ENCODE results near the gene CTSS.
"Not testable (repeated sequence)": the region's sequence is repeated elsewhere in the genome, so short reads cannot be mapped to it uniquely, and the experiment has no call there.

Gene CTSS

DNA sequence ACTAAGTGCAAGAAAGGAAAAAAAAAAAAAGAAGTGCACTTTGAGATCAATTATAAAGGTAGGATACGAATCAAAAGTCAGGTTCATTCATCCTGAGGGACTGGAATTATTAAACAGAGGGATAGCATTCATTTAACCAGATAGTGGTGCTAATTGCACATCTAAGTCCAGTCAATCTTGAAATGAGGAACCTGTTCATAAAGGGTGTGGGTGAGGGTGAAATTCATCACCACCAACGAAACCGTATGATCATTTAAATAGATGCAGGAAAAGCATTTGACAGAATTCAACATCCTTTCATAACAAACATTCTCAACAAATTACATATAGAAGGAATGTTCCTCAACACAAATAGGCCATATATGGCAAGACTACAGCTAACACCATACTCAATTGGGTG, 5.6 kb downstream of the CTSS start:
- FAIRE-seq (no peak), DNase-seq (ENCODE audit: insufficient read length, low spot score) (no peak)
- no peak for TF ChIP-seq POLR2A (IDR thresholded peaks at IDR 0.05; ENCODE audit: low read depth, low read length)

- no peak for TF ChIP-seq POLR2A (IDR thresholded peaks at IDR 0.05; ENCODE audit: low read depth, low read length)
- DNase-seq (ENCODE audit: insufficient read length, low spot score) (no peak), FAIRE-seq (no peak)
These were observed 12.2 kb downstream of the CTSS start for GRCh38 chr1:150753416-150753815.

GRCh38 chr1:150751443-150751842, 14.1 kb downstream of the CTSS start:
- DNase-seq (ENCODE audit: insufficient read length, low spot score) (no peak), FAIRE-seq (no peak)
- no peak for TF ChIP-seq POLR2A (IDR thresholded peaks at IDR 0.05; ENCODE audit: low read depth, low read length)

DNA sequence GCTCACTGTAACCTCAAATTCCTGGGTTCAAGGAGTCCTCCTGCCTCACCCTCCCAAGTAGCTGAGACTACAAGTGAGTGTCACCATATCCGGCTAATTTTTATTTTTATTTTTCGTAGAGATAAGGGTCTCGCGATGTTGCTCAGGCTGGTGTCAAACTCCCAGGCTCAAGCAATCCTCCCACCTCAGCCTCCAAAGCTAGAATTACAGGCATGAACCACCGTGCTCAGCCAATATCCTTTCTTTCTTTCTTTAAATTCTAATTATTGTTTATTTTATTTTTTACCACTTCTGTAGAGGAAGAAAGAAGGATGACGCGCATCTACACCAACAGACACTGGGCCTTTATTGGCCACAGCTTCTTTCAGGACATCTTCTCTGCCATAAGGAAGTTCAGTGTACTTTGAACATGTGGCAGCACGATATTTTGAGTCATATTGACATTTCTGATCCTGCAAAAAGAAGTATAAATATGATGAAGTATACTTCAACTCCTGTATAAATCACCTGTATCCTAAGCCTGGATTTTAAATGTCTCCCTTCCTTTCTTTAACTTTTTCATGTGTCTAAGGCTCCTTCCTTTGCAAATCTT, 15.8 kb downstream of the CTSS start:
- FAIRE-seq (no peak), DNase-seq (ENCODE audit: insufficient read length, low spot score) (no peak)
- no peak for TF ChIP-seq POLR2A (IDR thresholded peaks at IDR 0.05; ENCODE audit: low read depth, low read length)

- no peak for DNase-seq (ENCODE audit: insufficient read length, low spot score)
- no peak for TF ChIP-seq POLR2A (IDR thresholded peaks at IDR 0.05; ENCODE audit: low read depth, low read length)
- no peak for FAIRE-seq
These were observed 16.5 kb downstream of the CTSS start for GRCh38 chr1:150748878-150749719.

DNA sequence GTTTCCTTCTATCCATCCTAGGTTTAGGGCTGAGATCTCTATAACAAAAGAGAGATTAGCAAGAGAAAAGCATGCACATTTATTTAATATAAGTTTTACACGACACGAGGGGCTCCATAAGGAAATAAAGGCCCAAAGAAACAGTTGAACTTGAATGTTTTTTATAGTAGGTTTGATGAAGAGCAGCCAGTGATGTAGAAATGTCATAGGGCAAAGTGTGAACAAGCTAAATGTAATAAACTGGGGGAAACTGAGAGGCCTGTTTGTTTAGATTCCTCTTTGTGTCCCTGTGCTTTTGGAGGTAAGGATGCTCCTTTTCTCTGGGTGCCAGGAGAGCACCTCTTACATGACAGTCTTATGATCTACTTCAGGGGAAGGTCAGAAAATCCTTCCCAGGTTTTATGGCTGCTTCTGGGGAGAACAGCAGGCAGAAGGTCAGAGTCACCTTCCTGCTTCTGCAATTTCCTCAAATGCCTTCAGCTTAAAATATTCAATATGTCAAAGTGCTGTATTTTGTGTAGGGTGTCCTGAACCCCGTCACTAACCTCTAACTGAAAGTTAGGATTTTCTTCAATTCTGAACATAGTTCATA, 35.4 kb downstream of the CTSS start:
- no peak for TF ChIP-seq POLR2A (IDR thresholded peaks at IDR 0.05; ENCODE audit: low read depth, low read length)
- FAIRE-seq (no peak), DNase-seq (ENCODE audit: insufficient read length, low spot score) (no peak)

DNA sequence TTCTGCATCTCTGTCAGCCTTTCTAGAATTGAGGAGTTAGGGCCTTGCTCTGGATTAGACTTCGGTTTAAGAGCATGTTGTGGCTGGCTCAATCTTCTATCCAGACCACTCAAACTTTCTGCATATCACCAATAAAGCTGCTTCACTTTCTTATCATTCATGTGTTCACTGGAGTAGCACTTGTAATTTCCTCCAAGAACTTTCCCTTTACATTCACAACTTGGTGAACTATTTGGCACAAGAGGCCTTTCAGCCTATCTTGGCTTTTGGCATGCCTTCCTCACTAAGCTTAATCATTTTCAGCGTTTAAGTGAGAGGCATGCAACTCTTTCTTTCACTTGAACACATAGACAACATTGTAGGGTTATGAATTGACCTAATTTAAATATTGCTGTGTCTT, 41.2 kb downstream of the CTSS start:
- TF ChIP-seq POLR2A (IDR thresholded peaks at IDR 0.05; ENCODE audit: low read depth, low read length) = no peak
- no peak for FAIRE-seq
- no peak for DNase-seq (ENCODE audit: insufficient read length, low spot score)

DNA sequence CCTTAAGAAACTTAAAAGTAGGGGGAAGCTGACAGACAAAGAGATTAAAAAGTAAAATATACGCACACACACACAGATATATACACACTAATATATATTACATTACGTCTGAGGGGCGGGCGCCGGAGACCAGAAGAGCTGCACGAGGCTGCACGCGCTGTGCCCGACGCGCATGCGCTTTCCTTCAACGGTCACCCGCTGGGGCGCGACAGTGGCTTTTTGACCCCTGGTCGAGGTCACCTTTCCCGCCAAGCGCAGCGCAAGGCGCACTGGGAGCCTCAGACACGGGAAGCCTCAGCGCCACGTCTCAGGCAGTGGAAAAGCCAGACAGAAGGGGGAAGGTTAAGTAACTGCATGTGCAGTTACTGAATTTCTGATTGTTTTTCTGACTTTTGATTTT, 44.9 kb downstream of the CTSS start, which contains the start of gene HORMAD1:
Gene HORMAD1 (minus strand): TSS at position 193 of the 400 bp plus-strand sequence. CDS start 1,390 bp downstream, outside the sequence.
- FAIRE-seq (no peak), DNase-seq (ENCODE audit: insufficient read length, low spot score) (no peak)
- no peak for TF ChIP-seq POLR2A (IDR thresholded peaks at IDR 0.05; ENCODE audit: low read depth, low read length)

DNA sequence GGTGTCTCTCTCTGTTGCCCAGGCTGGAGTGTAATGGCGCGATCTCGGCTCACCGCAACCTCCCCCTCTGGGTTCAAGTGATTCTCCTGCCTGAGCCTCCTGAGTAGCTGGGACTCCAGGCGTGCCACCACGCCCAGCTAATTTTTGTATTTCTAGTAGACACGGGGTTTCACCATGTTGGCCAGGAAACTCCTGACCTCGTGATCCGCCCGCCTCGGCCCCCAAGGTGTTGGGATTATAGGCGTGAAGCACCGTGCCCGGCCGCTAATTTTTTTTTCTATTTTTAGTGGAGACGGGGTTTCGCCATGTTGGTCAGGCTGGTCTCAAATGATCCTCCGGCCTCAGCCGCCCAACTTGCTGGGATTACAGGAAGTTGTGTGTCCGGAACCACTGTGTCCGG, 45.5 kb downstream of the CTSS start:
- no peak for DNase-seq (ENCODE audit: insufficient read length, low spot score)
- no peak for FAIRE-seq
- TF ChIP-seq POLR2A (IDR thresholded peaks at IDR 0.05; ENCODE audit: low read depth, low read length) = no peak

DNA sequence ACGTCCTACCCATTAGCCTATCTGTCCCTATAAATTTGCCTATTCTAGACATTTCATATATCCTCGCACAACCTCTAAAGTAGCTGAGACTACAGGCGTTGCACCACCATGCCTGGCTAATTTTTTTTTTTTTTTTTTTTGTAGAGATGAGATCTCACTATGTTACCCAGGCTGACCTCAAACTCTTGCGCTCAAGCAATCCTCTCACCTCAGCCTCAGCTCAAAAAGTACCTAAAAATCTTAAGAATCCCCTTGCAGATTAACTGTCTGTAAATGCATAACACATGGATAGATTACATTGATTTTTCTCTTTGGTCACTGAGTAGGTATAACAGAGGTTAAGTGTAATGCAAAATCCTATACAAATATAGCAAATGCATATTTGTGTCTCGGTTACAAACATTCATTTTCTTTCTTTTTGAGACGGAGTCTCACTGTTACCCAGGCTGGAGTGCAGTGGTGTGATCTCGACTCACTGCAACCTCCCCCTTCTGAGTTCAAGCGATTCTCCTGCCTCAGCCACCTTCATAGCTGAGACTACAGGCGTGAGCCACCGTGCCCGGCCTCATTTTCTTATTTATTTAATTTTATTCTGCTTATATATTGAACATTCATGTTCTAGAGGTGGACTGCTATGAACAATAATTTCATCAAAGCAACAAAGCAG, 47.2 kb downstream of the CTSS start:
- FAIRE-seq (no peak), DNase-seq (ENCODE audit: insufficient read length, low spot score) (no peak)
- TF ChIP-seq POLR2A (IDR thresholded peaks at IDR 0.05; ENCODE audit: low read depth, low read length) = no peak

- not testable (repeated sequence) for DNase-seq (ENCODE audit: insufficient read length, low spot score); FAIRE-seq
These were observed 56.5 kb downstream of the CTSS start for GRCh38 chr1:150709031-150709430.

- no peak for DNase-seq (ENCODE audit: insufficient read length, low spot score)
- FAIRE-seq = no peak
- TF ChIP-seq POLR2A (IDR thresholded peaks at IDR 0.05; ENCODE audit: low read depth, low read length) = no peak
These were observed 57.0 kb downstream of the CTSS start for GRCh38 chr1:150708595-150708994.

GRCh38 chr1:150706091-150706490, 59.5 kb downstream of the CTSS start:
- no peak for TF ChIP-seq POLR2A (IDR thresholded peaks at IDR 0.05; ENCODE audit: low read depth, low read length)
- FAIRE-seq = no peak
- DNase-seq (ENCODE audit: insufficient read length, low spot score) = no peak

- DNase-seq (ENCODE audit: insufficient read length, low spot score) (no peak), FAIRE-seq (no peak)
- TF ChIP-seq POLR2A (IDR thresholded peaks at IDR 0.05; ENCODE audit: low read depth, low read length) = no peak
These were observed 62.2 kb downstream of the CTSS start for GRCh38 chr1:150703427-150703826.

All from H54 (cell line).